Fibroblast of villous mesenchyme (primary cell): ENCODE data around the gene NBAS. TPM values are rescaled to one million over a fixed set of nuclear protein-coding genes. Genes with fewer than 3 reads are reported as not detected.

Experiments used
- DNase-seq: peaks from one replicate; pipeline ENCODE4 v3.0.0-alpha.2; 2010; ENCODE audit warnings: low read depth
- H3K4me3 ChIP-seq: 2 replicates; pipeline ENCODE4 v1.5.1; 2011; ENCODE audit warnings: low read depth, mild to moderate bottlenecking, low read length
- total RNA-seq: library from RNA; depleted of rRNA; stranded (reverse); fragments of >200 nt; gene quantifications from 2 replicates; pipeline ENCODE4 v1.2.3, GENCODE V29; 2012
- TF ChIP-seq, protein P1 (sequence below): IDR thresholded peaks from 2 replicates; pipeline ENCODE4 v1.5.1; 2012; ENCODE audit warnings: low read depth, mild to moderate bottlenecking, low read length; ENCODE audit not compliant: insufficient read depth

Gene NBAS
- total RNA-seq, 1 donor = 109 TPM

DNA sequence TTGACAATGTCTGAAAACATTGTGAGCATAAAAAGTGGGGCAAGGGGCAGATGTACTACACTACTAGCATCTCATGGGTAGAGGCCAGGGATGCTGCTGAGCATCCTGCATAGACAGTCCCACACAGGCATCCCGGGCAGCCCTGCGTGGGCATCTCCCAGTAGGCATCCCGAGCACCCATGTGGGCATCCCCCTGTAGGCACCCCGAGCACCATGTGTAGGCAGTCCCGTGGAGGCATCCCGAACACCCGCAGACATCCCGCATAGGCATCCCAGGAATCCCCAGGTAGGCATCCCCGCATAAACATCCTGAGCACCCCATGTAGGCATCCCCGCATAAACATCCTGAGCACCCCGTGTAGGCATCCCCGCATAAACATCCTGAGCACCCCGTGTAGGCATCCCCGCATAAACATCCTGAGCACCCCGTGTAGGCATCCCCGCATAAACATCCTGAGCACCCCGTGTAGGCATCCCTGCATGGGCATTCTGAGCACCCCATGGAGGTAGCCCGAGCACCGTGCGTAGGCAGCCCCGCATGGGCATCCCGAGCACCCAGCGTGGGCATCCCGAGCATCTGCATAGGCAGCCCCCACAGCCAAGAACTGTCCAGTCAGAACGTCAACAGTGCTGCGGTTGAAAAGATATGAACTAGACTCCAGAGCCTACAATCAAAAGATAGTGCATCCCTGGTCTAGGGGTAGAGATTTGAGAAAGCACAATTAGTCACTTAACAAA, 273.5 kb downstream of the NBAS start:
- no peak overlapping the region for H3K4me3 ChIP-seq
- no peak for DNase-seq
- TF ChIP-seq, protein P1, sequence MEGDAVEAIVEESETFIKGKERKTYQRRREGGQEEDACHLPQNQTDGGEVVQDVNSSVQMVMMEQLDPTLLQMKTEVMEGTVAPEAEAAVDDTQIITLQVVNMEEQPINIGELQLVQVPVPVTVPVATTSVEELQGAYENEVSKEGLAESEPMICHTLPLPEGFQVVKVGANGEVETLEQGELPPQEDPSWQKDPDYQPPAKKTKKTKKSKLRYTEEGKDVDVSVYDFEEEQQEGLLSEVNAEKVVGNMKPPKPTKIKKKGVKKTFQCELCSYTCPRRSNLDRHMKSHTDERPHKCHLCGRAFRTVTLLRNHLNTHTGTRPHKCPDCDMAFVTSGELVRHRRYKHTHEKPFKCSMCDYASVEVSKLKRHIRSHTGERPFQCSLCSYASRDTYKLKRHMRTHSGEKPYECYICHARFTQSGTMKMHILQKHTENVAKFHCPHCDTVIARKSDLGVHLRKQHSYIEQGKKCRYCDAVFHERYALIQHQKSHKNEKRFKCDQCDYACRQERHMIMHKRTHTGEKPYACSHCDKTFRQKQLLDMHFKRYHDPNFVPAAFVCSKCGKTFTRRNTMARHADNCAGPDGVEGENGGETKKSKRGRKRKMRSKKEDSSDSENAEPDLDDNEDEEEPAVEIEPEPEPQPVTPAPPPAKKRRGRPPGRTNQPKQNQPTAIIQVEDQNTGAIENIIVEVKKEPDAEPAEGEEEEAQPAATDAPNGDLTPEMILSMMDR = no peak

DNA sequence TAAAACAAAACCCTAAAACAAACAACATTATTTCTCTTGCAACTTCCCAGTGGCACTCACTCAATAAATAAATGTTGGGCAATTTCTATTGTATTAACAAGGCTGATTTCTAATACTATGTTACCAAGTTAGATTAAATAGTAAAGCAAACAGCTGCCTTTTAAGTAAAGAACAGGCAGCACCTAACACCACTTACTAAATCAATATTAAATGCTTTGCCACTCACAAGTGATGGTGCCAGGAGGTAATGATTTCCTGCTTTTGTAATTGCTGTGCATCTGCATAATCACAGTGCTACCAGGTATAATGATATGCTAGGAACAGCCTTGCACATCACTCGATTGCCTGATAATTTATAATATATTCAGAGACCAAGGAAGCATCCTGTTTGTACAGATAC, 276.5 kb downstream of the NBAS start:
- no peak overlapping the region for H3K4me3 ChIP-seq
- TF ChIP-seq, protein P1 = no peak
- no peak for DNase-seq

DNA sequence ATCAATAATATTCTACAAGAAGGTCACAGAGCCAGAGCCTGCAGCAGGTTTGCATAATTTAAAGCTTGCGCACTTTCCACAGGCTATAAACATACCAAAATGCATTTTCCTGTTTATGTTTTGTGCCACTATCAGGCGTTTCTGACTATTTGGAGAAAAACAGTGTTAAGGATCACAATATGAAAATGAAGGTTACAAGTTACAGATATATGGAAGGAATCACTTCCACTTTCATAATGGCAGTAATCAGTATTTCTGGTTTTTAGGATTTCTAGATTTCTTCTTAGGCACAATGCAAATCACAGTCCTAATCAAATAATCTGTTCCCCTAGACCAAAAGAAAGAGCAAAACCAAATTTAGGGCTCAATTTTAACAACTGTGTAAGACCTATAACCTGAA, 279.5 kb downstream of the NBAS start:
- TF ChIP-seq, protein P1 = no peak
- DNase-seq = no peak
- H3K4me3 ChIP-seq = no peak overlapping the region

DNA sequence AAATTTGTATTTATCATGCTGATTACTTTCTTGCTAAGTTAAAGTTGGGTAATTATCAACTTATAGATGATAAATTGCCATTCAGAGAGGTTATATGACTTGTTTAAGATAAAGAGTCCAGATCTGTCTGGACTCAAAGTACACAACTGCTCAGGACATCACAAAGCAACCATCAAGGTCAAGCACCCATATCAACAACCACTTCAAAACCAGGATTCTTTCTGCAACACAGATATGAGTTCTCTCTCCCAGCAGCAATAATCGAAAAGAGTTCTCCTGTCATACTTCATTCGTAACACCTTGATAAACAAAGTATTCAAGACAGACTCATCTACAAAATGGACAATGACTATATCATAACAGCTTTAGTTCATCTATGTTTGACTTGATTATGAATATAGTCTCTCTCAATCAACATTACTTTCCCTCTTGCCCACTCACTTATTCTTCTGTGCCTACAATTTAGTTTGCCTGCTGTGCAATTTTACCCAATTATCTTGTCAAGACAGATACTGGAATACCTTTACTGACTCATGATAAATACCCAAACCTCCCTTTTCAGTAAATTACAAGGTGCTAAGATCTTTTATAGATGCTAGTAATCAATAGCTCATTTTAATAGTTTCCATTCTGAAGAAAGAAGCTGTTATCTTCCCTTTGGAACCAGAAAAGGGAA, 281.8 kb downstream of the NBAS start:
- TF ChIP-seq, protein P1 = no peak
- no peak for DNase-seq
- H3K4me3 ChIP-seq = no peak overlapping the region

DNA sequence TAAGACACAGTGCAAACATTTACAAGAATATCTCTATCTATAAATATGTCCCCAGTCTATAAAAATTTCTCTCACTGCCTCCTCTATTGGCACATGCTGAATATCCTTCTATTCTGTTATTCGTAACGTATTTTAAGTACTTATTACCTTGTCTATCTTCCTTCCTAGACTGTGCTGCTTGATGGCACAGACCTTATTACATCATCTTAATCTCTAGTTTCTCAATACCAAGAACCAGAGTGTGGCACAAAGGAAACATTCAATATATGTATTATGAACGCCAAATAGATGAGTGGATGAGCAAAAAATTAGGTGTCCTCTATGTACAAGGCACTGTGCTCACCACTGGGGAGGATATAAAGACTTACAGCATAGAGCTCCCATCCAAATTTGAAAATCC, 282.8 kb downstream of the NBAS start:
- peak; percentile 17 for DNase-seq
- TF ChIP-seq, protein P1 = no peak
- no peak overlapping the region for H3K4me3 ChIP-seq

DNA sequence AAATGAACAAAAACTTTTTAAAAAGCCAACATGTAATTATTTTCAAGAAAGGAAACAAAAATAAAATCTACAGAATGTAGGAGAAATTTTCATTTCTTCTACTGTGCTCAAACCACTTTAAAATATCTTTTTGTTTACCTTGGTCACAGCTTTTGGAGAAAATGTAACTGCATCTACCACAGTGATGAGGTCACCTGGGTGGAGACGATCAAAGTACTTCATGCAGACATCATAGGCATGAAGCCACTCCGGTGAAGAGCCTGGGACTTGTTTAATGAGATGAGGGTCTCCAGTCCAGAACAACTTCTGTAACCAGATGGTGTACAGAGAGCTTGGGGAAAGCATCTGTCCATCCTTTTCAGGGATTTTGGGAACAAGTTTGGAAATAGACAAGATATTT, 285.8 kb downstream of the NBAS start:
- no peak overlapping the region for H3K4me3 ChIP-seq
- no peak for DNase-seq
- TF ChIP-seq, protein P1 = no peak

DNA sequence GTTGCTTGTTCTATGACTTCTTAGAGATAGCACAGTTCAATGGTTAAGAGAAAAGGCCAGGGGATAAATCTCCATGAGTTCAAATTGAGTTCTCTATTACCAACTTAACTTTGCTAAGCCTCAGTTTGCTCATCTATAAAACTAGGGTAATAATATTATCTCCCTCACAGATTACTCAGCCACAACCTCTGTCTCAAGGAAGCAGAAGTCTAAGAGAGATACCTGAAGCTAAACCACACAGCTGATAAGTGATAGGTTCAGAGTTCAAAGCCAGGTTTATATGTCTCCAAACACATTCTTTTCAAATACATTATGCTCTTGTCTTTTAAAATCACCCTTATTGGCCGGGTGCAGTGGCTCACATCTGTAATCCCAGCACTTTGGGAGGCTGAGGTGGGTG, 287.7 kb downstream of the NBAS start:
- DNase-seq = no peak
- TF ChIP-seq, protein P1 = no peak
- no peak overlapping the region for H3K4me3 ChIP-seq
